CD4-positive, CD25-positive, alpha-beta regulatory T cell (primary cell): ENCODE measurements around the gene DRAM2. TPM values are rescaled to one million over a fixed set of nuclear protein-coding genes. Genes with fewer than 3 reads are reported as not detected.
A peak's percentile ranks its signal among the peaks of the same experiment; 100 is the strongest.

Source experiments
- ATAC-seq, 2 donors: fragments of 150-1000 bp; cut with Tn5 transposase; one replicate each; pipeline ENCODE4 v1.10.0; 2021; ENCODE audit warnings: low read depth in 2 of 2, moderate number of reproducible peaks in 2 of 2, moderate library complexity in 1 of 2
- DNase-seq, 3 donors: peaks; one replicate each; pipeline versions ENCODE4 v3.0.0 to v3.0.0-alpha.2; 2012 to 2022; ENCODE audit warnings: mixed read lengths in 1 of 3
- H3K27ac ChIP-seq: one replicate; pipeline ENCODE4 v1.7.0; 2013; ENCODE audit warnings: mild to moderate bottlenecking, low read length; ENCODE audit not compliant: insufficient read depth, poor library complexity, severe bottlenecking
- H3K27me3 ChIP-seq: one replicate; pipeline ENCODE4 v1.7.0; 2013; ENCODE audit warnings: low read length; ENCODE audit not compliant: control insufficient read depth, insufficient read depth
- H3K36me3 ChIP-seq: one replicate; pipeline ENCODE4 v1.7.0; 2013; ENCODE audit warnings: mild to moderate bottlenecking, low read length, moderate library complexity; ENCODE audit not compliant: control insufficient read depth, insufficient read depth
- H3K4me1 ChIP-seq: 2 replicates; pipeline ENCODE4 v1.7.0; 2013; ENCODE audit warnings: mild to moderate bottlenecking, low read length; ENCODE audit not compliant: insufficient read depth, control insufficient read depth, poor library complexity, severe bottlenecking
- H3K4me3 ChIP-seq: one replicate; pipeline ENCODE4 v1.7.0; 2013; ENCODE audit warnings: low read depth, mild to moderate bottlenecking, low read length, moderate library complexity
- H3K9me3 ChIP-seq, 2 experiments: 1 replicate in 1 of 2; 2 replicates in 1 of 2; pipeline ENCODE4 v1.7.0; 2013; ENCODE audit warnings: low read length in 2 of 2, mild to moderate bottlenecking in 1 of 2, moderate library complexity in 1 of 2; ENCODE audit not compliant: control insufficient read depth in 2 of 2
- H3K27ac Mint-ChIP-seq, 3 donors: one replicate each; pipeline ENCODE4 v1.8.0; 2020 to 2022; ENCODE audit warnings: mild to moderate bottlenecking in 3 of 3, mixed read lengths in 3 of 3, moderate library complexity in 2 of 3
- H3K27me3 Mint-ChIP-seq: one replicate; pipeline ENCODE4 v1.8.0; 2022; ENCODE audit warnings: mild to moderate bottlenecking, mixed read lengths
- H3K36me3 Mint-ChIP-seq: one replicate; pipeline ENCODE4 v1.8.0; 2020; ENCODE audit warnings: mixed read lengths
- H3K4me1 Mint-ChIP-seq, 4 donors: one replicate each; pipeline ENCODE4 v1.8.0; 2020 to 2022; ENCODE audit warnings: mixed read lengths in 4 of 4, mild to moderate bottlenecking in 1 of 4
- H3K4me3 Mint-ChIP-seq, 4 donors: one replicate each; pipeline ENCODE4 v1.8.0; 2020 to 2022; ENCODE audit warnings: mild to moderate bottlenecking in 4 of 4, mixed read lengths in 4 of 4, moderate library complexity in 3 of 4
- H3K9me3 Mint-ChIP-seq, 7 donors: one replicate each; pipeline ENCODE4 v1.8.0; 2020 to 2022; ENCODE audit warnings: mixed read lengths in 7 of 7, mild to moderate bottlenecking in 3 of 7, moderate library complexity in 2 of 7
- polyA plus RNA-seq, 4 donors: library from polyadenylated mRNA; unstranded; fragments of 300-500 nt; fragmentation: Illumina TruSeq; gene quantifications; one replicate each; pipeline ENCODE4 v1.2.3, GENCODE V29; 2021
- total RNA-seq: library from RNA; stranded (reverse); gene quantifications from one replicate; pipeline ENCODE4 v1.2.3, GENCODE V29; 2022

DRAM2 gene
- total and polyA plus RNA-seq, 5 donors from 2014 or later, result 37.2 to 112 (median 95.9) TPM

- Mint-ChIP-seq H3K4me1 (peaks cover 34 to 71% (median 56%) of the 10 kb centered on the region in 4 donors), H3K36me3 (peaks cover 14% of the 10 kb centered on the region), H3K9me3 (no peaks in the 10 kb centered on the region), H3K4me3 (peak overlapping the region; percentile 96 to 100 (median 100)), H3K27me3 (no peaks in the 10 kb centered on the region), H3K27ac (peak overlapping the region in 2 of 3 donors; percentile 11 to 86)
- DNase-seq (no peak), ATAC-seq (no peak)
- H3K27me3 ChIP-seq, result no peaks in the 10 kb centered on the region
- H3K4me1 ChIP-seq, result peaks cover 40% of the 10 kb centered on the region
- H3K4me3 ChIP-seq, result peak overlapping the region; percentile 89
- H3K36me3 ChIP-seq, result peaks cover 7% of the 10 kb centered on the region
- H3K27ac ChIP-seq, result no peak overlapping the region
- no peaks in the 10 kb centered on the region for H3K9me3 ChIP-seq
Observed at GRCh38 chr1:111141245-111142220, 1.6 kb upstream of the DRAM2 start.

DNA sequence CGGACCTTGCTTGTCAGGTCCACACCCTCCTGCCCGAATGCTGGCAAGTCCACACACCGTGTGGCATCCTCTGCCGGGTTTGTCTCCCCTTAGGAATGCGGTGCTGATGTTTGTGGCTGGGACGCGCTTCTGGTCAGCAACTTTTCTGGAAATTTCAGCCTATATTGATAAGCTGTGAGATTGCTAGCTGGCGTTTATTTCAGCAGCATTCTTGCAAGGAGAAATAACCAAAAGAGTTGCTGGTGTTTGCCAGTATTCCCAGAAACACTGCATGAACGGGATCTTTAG lies 731 bp upstream of the DRAM2 start:
- Histone ChIP-seq H3K4me3 (peak overlapping the region; percentile 89), H3K4me1 (peaks cover 36% of the 10 kb centered on the region), H3K9me3 (no peaks in the 10 kb centered on the region), H3K36me3 (peaks cover 7% of the 10 kb centered on the region), H3K27ac (peak overlapping the region; percentile 89), H3K27me3 (no peaks in the 10 kb centered on the region)
- Mint-ChIP-seq H3K27ac (peak overlapping the region in 2 of 3 donors; percentile 86 to 99), H3K4me3 (peak overlapping the region; percentile 96 to 100 (median 100)), H3K36me3 (peaks cover 8% of the 10 kb centered on the region), H3K4me1 (peaks cover 30 to 66% (median 50%) of the 10 kb centered on the region in 4 donors), H3K9me3 (no peaks in the 10 kb centered on the region), H3K27me3 (no peaks in the 10 kb centered on the region)
- DNase-seq (no peak), ATAC-seq (no peak)

- peaks cover 36% of the 10 kb centered on the region for H3K4me1 ChIP-seq
- H3K4me3 ChIP-seq, result peak overlapping the region; percentile 98
Observed at GRCh38 chr1:111139324-111139955, 453 bp downstream of the DRAM2 start.

DNA sequence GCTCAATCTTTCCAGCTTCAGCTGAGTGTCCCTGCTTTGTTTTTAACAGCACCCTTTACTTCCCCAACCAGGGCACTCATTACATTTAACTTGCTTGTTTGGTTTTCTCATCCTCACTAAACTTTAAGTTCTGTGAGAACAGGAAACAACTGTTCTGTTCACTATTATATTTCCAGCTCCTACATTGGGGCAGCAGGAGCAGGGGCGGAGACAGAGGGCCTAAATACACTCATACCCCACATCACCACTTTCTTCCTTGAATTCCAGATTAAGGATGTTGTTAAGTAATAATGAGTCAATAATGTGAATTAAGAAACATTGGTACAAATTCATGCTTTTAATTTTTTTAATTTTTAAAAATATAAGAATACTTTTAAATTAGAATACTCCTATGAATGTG lies 6.0 kb downstream of the DRAM2 start:
- no peaks in the 10 kb centered on the region for H3K27me3 ChIP-seq
- peaks cover 5% of the 10 kb centered on the region for H3K4me1 ChIP-seq
- peaks cover 18% of the 10 kb centered on the region for H3K36me3 ChIP-seq
- Mint-ChIP-seq H3K4me3 (no peak overlapping the region), H3K36me3 (peaks cover 26% of the 10 kb centered on the region), H3K4me1 (peaks cover 24 to 37% (median 29%) of the 10 kb centered on the region in 4 donors), H3K27ac (no peak overlapping the region), H3K27me3 (no peaks in the 10 kb centered on the region), H3K9me3 (no peaks in the 10 kb centered on the region)
- H3K9me3 ChIP-seq, result no peaks in the 10 kb centered on the region
- no peak overlapping the region for H3K4me3 ChIP-seq
- no peak overlapping the region for H3K27ac ChIP-seq
- DNase-seq (no peak), ATAC-seq (no peak)

More at GRCh38 chr1:111139324-111139955, 453 bp downstream of the DRAM2 start:
- no peaks in the 10 kb centered on the region for H3K9me3 ChIP-seq
- peak overlapping the region; percentile 89 for H3K27ac ChIP-seq
- peak overlapping the region; percentile 86 to 99 (median 99) for H3K27ac Mint-ChIP-seq
- peaks cover 11% of the 10 kb centered on the region for H3K36me3 ChIP-seq
- H3K36me3 Mint-ChIP-seq, result peaks cover 15% of the 10 kb centered on the region
- DNase-seq, result peak in 1 of 3 donors; percentile 69
- peaks cover 35 to 63% (median 51%) of the 10 kb centered on the region in 4 donors for H3K4me1 Mint-ChIP-seq
- H3K27me3 Mint-ChIP-seq, result no peaks in the 10 kb centered on the region
- peak; percentile 56 to 58 for ATAC-seq
- no peaks in the 10 kb centered on the region for H3K9me3 Mint-ChIP-seq
- H3K27me3 ChIP-seq, result no peaks in the 10 kb centered on the region
- H3K4me3 Mint-ChIP-seq, result peak overlapping the region; percentile 96 to 100 (median 100)

DNA sequence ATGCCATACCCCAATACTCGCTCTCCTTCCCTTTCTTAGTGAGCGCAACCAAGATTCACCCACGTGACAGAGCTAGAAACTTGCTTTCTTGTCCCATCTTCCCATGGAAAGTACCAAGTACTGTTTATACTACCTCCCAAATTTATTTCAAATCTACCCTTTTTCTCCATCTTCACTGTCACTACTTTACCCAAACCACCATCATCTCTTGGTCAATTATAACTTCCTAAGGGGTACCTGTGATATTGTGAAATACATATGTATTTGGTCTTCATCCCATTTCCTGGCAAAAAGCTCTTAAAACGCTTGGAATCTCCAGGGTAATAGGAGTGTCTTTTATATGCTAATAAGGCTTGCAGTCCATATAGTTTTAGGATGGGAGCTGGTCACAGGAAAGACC lies 8.2 kb downstream of the DRAM2 start:
- peak overlapping the region in 1 of 3 donors; percentile 8 for H3K27ac Mint-ChIP-seq
- no peaks in the 10 kb centered on the region for H3K4me1 ChIP-seq
- no peaks in the 10 kb centered on the region for H3K9me3 Mint-ChIP-seq
- H3K36me3 Mint-ChIP-seq, result peaks cover 36% of the 10 kb centered on the region
- H3K36me3 ChIP-seq, result peaks cover 33% of the 10 kb centered on the region
- no peak overlapping the region for H3K4me3 Mint-ChIP-seq
- ATAC-seq (no peak), DNase-seq (no peak)
- no peak overlapping the region for H3K4me3 ChIP-seq
- H3K9me3 ChIP-seq, result no peaks in the 10 kb centered on the region
- no peaks in the 10 kb centered on the region for H3K27me3 ChIP-seq
- H3K27ac ChIP-seq, result no peak overlapping the region
- H3K4me1 Mint-ChIP-seq, result peaks cover 22 to 47% (median 28%) of the 10 kb centered on the region in 4 donors
- no peaks in the 10 kb centered on the region for H3K27me3 Mint-ChIP-seq

DNA sequence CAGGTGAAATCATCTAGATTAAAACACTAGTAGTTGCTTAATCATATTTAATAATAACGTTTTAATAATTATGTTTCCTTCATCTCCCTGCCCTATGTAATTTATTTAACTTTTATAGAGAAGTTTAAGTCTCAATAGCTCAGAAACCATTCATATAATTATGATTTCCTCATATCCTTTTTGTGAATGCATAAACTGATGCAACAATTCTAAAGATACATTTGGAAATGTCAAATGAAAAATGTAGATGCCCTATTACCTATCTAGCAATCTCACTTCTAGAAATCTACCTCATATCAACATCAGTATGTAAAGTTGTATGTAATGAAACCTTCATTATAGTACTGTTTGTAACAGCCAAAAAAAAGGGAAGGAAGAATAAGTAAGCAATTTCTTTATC lies 10.5 kb downstream of the DRAM2 start:
- Mint-ChIP-seq H3K36me3 (peaks cover 32% of the 10 kb centered on the region), H3K27me3 (no peaks in the 10 kb centered on the region), H3K27ac (no peak overlapping the region), H3K9me3 (no peaks in the 10 kb centered on the region), H3K4me1 (peaks cover 17 to 38% (median 28%) of the 10 kb centered on the region in 4 donors), H3K4me3 (peak overlapping the region in 2 of 4 donors; percentile 17 to 39)
- DNase-seq (no peak), ATAC-seq (no peak)
- Histone ChIP-seq H3K4me1 (no peaks in the 10 kb centered on the region), H3K27me3 (no peaks in the 10 kb centered on the region), H3K4me3 (no peak overlapping the region), H3K36me3 (peaks cover 50% of the 10 kb centered on the region), H3K27ac (no peak overlapping the region), H3K9me3 (no peaks in the 10 kb centered on the region)

DNA sequence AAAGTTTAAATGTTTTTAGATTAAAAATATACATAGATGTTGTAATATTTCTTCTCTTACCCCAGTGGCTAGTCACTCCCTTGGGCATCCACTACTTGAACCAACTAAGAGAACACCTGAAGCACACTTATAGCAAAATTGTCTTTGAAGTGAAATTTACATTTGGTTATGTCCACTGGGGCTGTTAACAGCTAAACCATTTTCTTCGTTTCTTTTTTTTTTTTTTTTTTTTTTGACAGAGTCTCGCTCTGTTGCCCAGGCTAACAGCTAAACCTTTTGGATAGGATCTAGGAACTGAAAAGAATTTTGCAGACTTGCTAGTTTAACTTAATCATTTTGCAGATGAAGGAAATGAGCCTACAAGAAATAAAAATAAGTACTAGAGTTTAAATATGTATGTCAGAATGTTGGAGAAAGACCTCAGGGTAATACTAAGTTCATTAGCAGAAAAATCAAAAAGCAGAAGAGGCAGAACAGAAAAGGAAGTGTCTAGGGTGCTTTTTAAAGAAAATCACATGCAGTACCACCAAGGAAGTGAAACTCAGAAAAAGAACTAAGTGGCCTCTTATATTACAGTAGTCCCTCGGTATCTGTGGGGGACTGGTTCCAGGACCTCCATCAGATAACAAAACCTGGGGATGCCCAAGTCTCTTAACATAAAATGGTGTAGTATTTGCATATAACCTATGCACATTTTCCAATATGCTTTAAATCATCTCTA lies 11.8 kb downstream of the DRAM2 start:
- peak overlapping the region; percentile 22 for H3K4me3 ChIP-seq

More for the DNA sequence above, 11.8 kb downstream of the DRAM2 start:
- Mint-ChIP-seq H3K4me3 (no peak overlapping the region), H3K9me3 (no peaks in the 10 kb centered on the region), H3K27me3 (no peaks in the 10 kb centered on the region), H3K36me3 (peaks cover 38% of the 10 kb centered on the region), H3K27ac (peak overlapping the region in 2 of 3 donors; percentile 14 to 33), H3K4me1 (peaks cover 22 to 37% (median 26%) of the 10 kb centered on the region in 4 donors)
- peak in 1 of 3 donors; percentile 22 for DNase-seq
- peaks cover 56% of the 10 kb centered on the region for H3K36me3 ChIP-seq
- peak; percentile 39 to 58 for ATAC-seq
- no peaks in the 10 kb centered on the region for H3K9me3 ChIP-seq
- no peaks in the 10 kb centered on the region for H3K27me3 ChIP-seq
- H3K27ac ChIP-seq, result no peak overlapping the region
- no peaks in the 10 kb centered on the region for H3K4me1 ChIP-seq
